Neural progenitor cell (in vitro differentiated cells): ENCODE data around the gene ZNF512B. TPM values are rescaled to one million over a fixed set of nuclear protein-coding genes. Genes with fewer than 3 reads are reported as not detected.

ENCODE experiments used
- DNase-seq: peaks from one replicate; pipeline ENCODE4 v3.0.0-alpha.2; 2016; ENCODE audit warnings: low spot score
- H2AFZ ChIP-seq: fragments of 200-600 bp; sonication (generic); replicated peaks from 2 replicates; pipeline ENCODE4 v1.6.1; 2016; ENCODE audit warnings: antibody characterized with exemption
- H3F3A ChIP-seq: fragments of 200-600 bp; sonication (generic); 2 replicates; pipeline ENCODE4 v1.6.1; 2016; ENCODE audit warnings: antibody characterized with exemption, low read depth
- H3K27ac ChIP-seq: fragments of 200-600 bp; sonication (generic); 2 replicates; pipeline ENCODE4 v1.5.1; 2016; ENCODE audit warnings: mild to moderate bottlenecking
- H3K27me3 ChIP-seq: fragments of 200-600 bp; sonication (generic); 2 replicates; pipeline ENCODE4 v1.6.1; 2016; ENCODE audit warnings: mild to moderate bottlenecking, moderate library complexity
- H3K36me3 ChIP-seq: fragments of 200-600 bp; sonication (generic); 2 replicates; pipeline ENCODE4 v1.5.1; 2016
- H3K4me1 ChIP-seq: fragments of 200-600 bp; sonication (generic); 2 replicates; pipeline ENCODE4 v1.6.1; 2016; ENCODE audit warnings: mixed run types
- H3K4me2 ChIP-seq: fragments of 200-600 bp; sonication (generic); 2 replicates; pipeline ENCODE4 v1.6.1; 2016
- H3K4me3 ChIP-seq: fragments of 200-600 bp; sonication (generic); 2 replicates; pipeline ENCODE4 v1.5.1; 2016
- H3K79me2 ChIP-seq: fragments of 200-600 bp; sonication (generic); 2 replicates; pipeline ENCODE4 v1.6.1; 2016; ENCODE audit warnings: low read depth
- H3K9ac ChIP-seq: fragments of 200-600 bp; sonication (generic); 2 replicates; pipeline ENCODE4 v1.6.1; 2016
- H3K9me3 ChIP-seq: fragments of 200-600 bp; sonication (generic); 2 replicates; pipeline ENCODE4 v1.5.1; 2016; ENCODE audit warnings: low read depth
- H4K20me1 ChIP-seq: fragments of 200-600 bp; sonication (generic); 2 replicates; pipeline ENCODE4 v1.6.1; 2016; ENCODE audit warnings: low read depth
- H3K27ac Mint-ChIP-seq: 3 replicates; pipeline ENCODE4 v1.8.0; 2021; ENCODE audit warnings: mixed read lengths
- H3K27me3 Mint-ChIP-seq: 2 replicates; pipeline ENCODE4 v1.8.0; 2022; ENCODE audit warnings: low read depth, mild to moderate bottlenecking, inconsistent platforms, moderate library complexity, mixed read lengths; ENCODE audit not compliant: insufficient read depth
- H3K36me3 Mint-ChIP-seq: 3 replicates; pipeline ENCODE4 v1.8.0; 2021; ENCODE audit warnings: mixed read lengths
- H3K4me1 Mint-ChIP-seq: 3 replicates; pipeline ENCODE4 v1.8.0; 2021; ENCODE audit warnings: mixed read lengths
- H3K4me3 Mint-ChIP-seq: 3 replicates; pipeline ENCODE4 v1.8.0; 2021; ENCODE audit warnings: mild to moderate bottlenecking, moderate library complexity, mixed read lengths
- H3K9me3 Mint-ChIP-seq: 3 replicates; pipeline ENCODE4 v1.8.0; 2020; ENCODE audit warnings: mixed read lengths
- CTCF ChIP-seq: fragments of 200-600 bp; sonication (generic); IDR thresholded peaks from 2 replicates; pipeline ENCODE4 v1.5.1; 2017; ENCODE audit warnings: antibody characterized with exemption, mild to moderate bottlenecking
- EZH2 ChIP-seq: fragments of 200-600 bp; sonication (generic); IDR thresholded peaks from 2 replicates; pipeline ENCODE4 v1.6.1; 2017; ENCODE audit warnings: antibody characterized with exemption, mild to moderate bottlenecking, moderate library complexity
- EZH2phosphoT487 ChIP-seq: fragments of 200-600 bp; sonication (generic); IDR thresholded peaks from 2 replicates; pipeline ENCODE4 v1.6.1; 2017; ENCODE audit warnings: antibody characterized with exemption
- total RNA-seq: library from RNA; depleted of rRNA; stranded (reverse); fragments of >200 nt; gene quantifications from 2 replicates; pipeline ENCODE4 v1.2.3, GENCODE V29; 2015; ENCODE audit warnings: low replicate concordance

The ZNF512B gene
- total RNA-seq, 1 donor from 2014 or later, result 2.9 TPM

GRCh38 chr20:63915471-63915870 lies 54.3 kb downstream of the ZNF512B start:
- Mint-ChIP-seq H3K36me3 (peaks cover 15% of the 10 kb centered on the region), H3K9me3 (peaks cover 16% of the 10 kb centered on the region), H3K27ac (no peak overlapping the region), H3K4me3 (no peak overlapping the region), H3K27me3 (peaks cover 4% of the 10 kb centered on the region), H3K4me1 (peaks cover 19% of the 10 kb centered on the region)
- no peak for TF ChIP-seq CTCF
- TF ChIP-seq EZH2, result no peak
- no peak for TF ChIP-seq EZH2phosphoT487
- no peak overlapping the region for H3K4me3 ChIP-seq
- H3K79me2 ChIP-seq, result peaks cover 77% of the 10 kb centered on the region
- DNase-seq, result no peak
- no peak overlapping the region for H3K4me2 ChIP-seq
- H3K36me3 ChIP-seq, result no peaks in the 10 kb centered on the region
- H3K27ac ChIP-seq, result no peak overlapping the region
- no peaks in the 10 kb centered on the region for H3K9me3 ChIP-seq
- H3K9ac ChIP-seq, result no peak overlapping the region
- H3F3A ChIP-seq, result no peaks in the 10 kb centered on the region
- H4K20me1 ChIP-seq, result peaks cover 25% of the 10 kb centered on the region
- no peak overlapping the region for H2AFZ ChIP-seq
- H3K27me3 ChIP-seq, result no peaks in the 10 kb centered on the region
- no peaks in the 10 kb centered on the region for H3K4me1 ChIP-seq

GRCh38 chr20:63913768-63914167 lies 56.0 kb downstream of the ZNF512B start:
- Histone ChIP-seq H4K20me1 (peaks cover 38% of the 10 kb centered on the region), H3K9ac (no peak overlapping the region), H3K27ac (no peak overlapping the region), H3K4me3 (no peak overlapping the region), H3F3A (no peaks in the 10 kb centered on the region), H3K9me3 (no peaks in the 10 kb centered on the region), H3K4me1 (no peaks in the 10 kb centered on the region), H3K36me3 (no peaks in the 10 kb centered on the region), H3K79me2 (peaks cover 93% of the 10 kb centered on the region), H3K4me2 (no peak overlapping the region), H3K27me3 (no peaks in the 10 kb centered on the region), H2AFZ (no peak overlapping the region)
- Mint-ChIP-seq H3K27ac (no peak overlapping the region), H3K36me3 (peaks cover 21% of the 10 kb centered on the region), H3K27me3 (peaks cover 4% of the 10 kb centered on the region), H3K4me1 (peaks cover 22% of the 10 kb centered on the region), H3K4me3 (no peak overlapping the region), H3K9me3 (peaks cover 19% of the 10 kb centered on the region)
- no peak for DNase-seq
- TF ChIP-seq EZH2, result no peak
- no peak for TF ChIP-seq CTCF
- no peak for TF ChIP-seq EZH2phosphoT487

- no peak overlapping the region for H2AFZ ChIP-seq
- H3K27ac Mint-ChIP-seq, result peak overlapping the region; percentile 82
Observed at GRCh38 chr20:63911176-63911575, 58.6 kb downstream of the ZNF512B start.

More at GRCh38 chr20:63911176-63911575, 58.6 kb downstream of the ZNF512B start:
- Histone ChIP-seq H3K4me2 (no peak overlapping the region), H3K27ac (no peak overlapping the region), H3K27me3 (no peaks in the 10 kb centered on the region), H3K79me2 (peaks cover 95% of the 10 kb centered on the region), H3K4me1 (no peaks in the 10 kb centered on the region), H3K9ac (no peak overlapping the region), H4K20me1 (peaks cover 52% of the 10 kb centered on the region), H3K4me3 (no peak overlapping the region), H3K9me3 (no peaks in the 10 kb centered on the region), H3F3A (no peaks in the 10 kb centered on the region), H3K36me3 (no peaks in the 10 kb centered on the region)
- Mint-ChIP-seq H3K4me1 (peaks cover 16% of the 10 kb centered on the region), H3K4me3 (no peak overlapping the region), H3K36me3 (peaks cover 22% of the 10 kb centered on the region), H3K9me3 (peaks cover 15% of the 10 kb centered on the region), H3K27me3 (peaks cover 4% of the 10 kb centered on the region)
- TF ChIP-seq EZH2phosphoT487 (no peak), CTCF (no peak), EZH2 (no peak)
- no peak for DNase-seq
